H7 (cell line): ENCODE data around the gene TSR3. TPM values are rescaled to one million over a fixed set of nuclear protein-coding genes. Genes with fewer than 3 reads are reported as not detected.

Experiments
- DNase-seq: peaks from one replicate; pipeline ENCODE4 v3.0.0; 2012
- H3K27me3 ChIP-seq: 2 replicates; pipeline ENCODE4 v1.6.0; 2011; ENCODE audit warnings: mild to moderate bottlenecking, low read length; ENCODE audit not compliant: control insufficient read depth, insufficient read depth
- H3K36me3 ChIP-seq: replicated peaks from 2 replicates; pipeline ENCODE4 v1.5.1; 2011; ENCODE audit warnings: low read length; ENCODE audit not compliant: control insufficient read depth, insufficient read depth
- H3K4me3 ChIP-seq: 2 replicates; pipeline ENCODE4 v1.5.1; 2011; ENCODE audit warnings: low read depth, mild to moderate bottlenecking, control low read depth, low read length, moderate library complexity; ENCODE audit not compliant: insufficient read depth
- total RNA-seq: library from RNA; depleted of rRNA; stranded (reverse); fragments of >200 nt; shearing (Covaris generic); gene quantifications from 2 replicates; pipeline ENCODE4 v1.2.3, GENCODE V29; 2014; rRNA removed

TSR3 gene
- total RNA-seq = 87.7 and 99.4 TPM in 2 replicates

DNA sequence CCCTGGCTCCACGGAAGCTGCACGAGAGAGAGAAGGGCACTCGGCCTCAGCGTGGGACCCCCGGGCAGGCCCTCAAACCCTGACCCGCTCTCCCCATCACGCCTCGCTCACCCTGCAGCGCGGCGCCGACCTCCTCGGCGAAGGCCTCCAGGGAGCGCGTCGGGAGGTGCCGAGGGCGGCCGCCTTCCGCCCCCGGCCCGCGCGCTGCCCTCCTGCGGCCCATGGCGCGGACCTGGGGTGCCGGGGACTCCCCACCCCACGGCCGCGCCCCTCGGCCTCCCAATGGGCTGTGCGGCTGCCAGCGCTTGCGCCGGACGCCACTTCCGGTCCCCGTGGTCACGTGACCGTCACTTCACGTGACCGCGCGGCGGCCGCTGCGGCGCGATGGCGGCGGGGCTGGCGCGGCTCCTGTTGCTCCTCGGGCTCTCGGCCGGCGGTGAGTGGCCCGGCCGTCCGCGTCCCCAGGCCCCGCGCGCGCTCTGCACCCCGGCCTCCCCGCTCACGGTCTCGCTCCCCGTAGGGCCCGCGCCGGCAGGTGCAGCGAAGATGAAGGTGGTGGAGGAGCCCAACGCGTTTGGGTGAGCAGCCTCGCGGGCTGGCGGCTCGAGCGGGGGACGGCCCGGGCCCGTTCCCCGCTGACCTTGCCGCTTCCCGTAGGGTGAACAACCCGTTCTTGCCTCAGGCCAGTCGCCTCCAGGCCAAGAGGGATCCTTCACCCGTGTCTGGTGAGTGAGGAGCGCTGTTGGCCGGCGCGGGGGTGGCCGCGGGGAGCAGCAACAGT lies at the start of gene TSR3, which contains the start of gene GNPTG:
Gene TSR3 (minus strand): TSS at position 297 of the 781 bp plus-strand sequence. CDS start 74 bp downstream, at position 223.
Gene GNPTG (plus strand): TSS at position 350 of the 781 bp plus-strand sequence. CDS start 35 bp downstream, at position 385.
- peaks cover 5% of the 10 kb centered on the region for H3K36me3 ChIP-seq
- H3K4me3 ChIP-seq = peak within 1 kb of the TSS; percentile 87
- H3K27me3 ChIP-seq = no peaks in the 10 kb centered on the region
- peak; percentile 98 for DNase-seq

- peaks cover 3% of the 10 kb centered on the region for H3K36me3 ChIP-seq
- DNase-seq = peak; percentile 76
Observed at GRCh38 chr16:1401061-1401757, 49.5 kb upstream of the TSR3 start.

DNA sequence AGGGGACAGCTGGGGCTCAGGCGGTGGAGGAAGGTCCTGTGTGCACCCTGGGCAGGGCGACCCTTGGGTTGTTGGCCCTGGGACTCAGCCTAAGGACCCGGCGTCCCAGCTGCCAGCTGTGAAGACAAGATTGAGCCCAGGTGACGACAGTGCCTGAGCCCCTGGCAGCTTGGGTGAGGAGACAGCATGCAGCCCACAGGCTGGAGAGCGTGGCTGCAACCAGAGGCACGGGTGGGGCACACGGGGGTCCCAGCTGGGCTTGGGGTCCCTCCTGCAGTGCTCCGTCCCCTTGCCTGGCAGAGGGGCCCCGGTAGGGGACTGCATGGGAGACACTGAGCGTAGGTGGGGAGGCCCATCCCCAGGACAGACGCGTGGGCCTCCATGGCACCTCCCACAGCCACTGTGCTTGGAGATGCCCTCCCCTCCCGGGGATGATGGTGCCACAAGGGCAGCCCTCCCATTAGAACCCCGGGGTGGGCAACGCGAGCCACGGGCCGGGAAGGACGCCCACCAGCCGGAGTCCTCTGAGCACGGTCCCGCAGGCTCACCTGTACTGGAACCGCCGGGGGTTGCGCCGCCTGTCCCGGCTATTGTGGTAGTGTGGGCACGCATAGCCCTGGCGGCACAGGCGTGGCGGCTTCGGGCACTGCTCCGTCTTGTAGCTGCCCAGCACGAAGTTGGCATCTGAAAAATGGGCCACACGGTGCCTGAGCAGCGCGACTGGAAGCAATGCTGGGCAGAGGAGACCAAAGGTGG lies 47.3 kb upstream of the TSR3 start:
- peak; percentile 63 for DNase-seq
- Histone ChIP-seq H3K36me3 (peaks cover 3% of the 10 kb centered on the region), H3K4me3 (no peak overlapping the region), H3K27me3 (no peaks in the 10 kb centered on the region)

More at GRCh38 chr16:1401061-1401757, 49.5 kb upstream of the TSR3 start:
- no peaks in the 10 kb centered on the region for H3K27me3 ChIP-seq
- H3K4me3 ChIP-seq = no peak overlapping the region

- Histone ChIP-seq H3K27me3 (no peaks in the 10 kb centered on the region), H3K4me3 (no peak overlapping the region), H3K36me3 (peaks cover 3% of the 10 kb centered on the region)
- DNase-seq = no peak
Observed at GRCh38 chr16:1398351-1398750, 46.7 kb upstream of the TSR3 start.

GRCh38 chr16:1397779-1398178 lies 46.1 kb upstream of the TSR3 start:
- H3K4me3 ChIP-seq = no peak overlapping the region
- peaks cover 3% of the 10 kb centered on the region for H3K36me3 ChIP-seq
- peak; percentile 54 for DNase-seq
- H3K27me3 ChIP-seq = no peaks in the 10 kb centered on the region

DNA sequence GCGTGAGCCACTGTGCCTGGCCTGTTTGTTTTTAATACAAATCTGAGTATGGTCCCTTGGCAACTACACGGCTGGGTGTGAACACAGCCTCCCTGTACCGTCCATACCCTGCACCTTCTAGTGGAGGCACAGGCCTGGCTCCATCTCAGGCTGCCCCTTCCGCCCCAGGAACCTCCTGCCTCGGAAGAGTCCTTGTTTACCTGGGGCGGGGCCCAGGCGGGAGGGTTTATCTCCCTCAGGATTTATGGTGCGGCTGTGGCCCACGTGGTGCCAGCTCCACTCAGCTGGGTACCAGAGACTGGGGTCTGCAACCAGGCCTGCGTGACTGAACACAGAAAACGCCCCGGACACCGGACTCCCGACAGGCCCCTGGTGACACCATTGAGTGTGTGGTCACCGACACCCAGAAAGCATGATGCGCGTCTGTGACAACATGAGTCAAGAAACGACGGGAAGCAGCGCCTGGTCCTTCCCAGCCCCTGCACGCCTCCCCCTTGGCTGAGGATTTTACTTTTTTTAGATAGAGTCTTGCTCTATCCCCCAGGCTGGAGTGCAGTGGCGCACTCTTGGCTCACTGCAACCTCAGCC lies 43.9 kb upstream of the TSR3 start:
- no peak for DNase-seq
- H3K27me3 ChIP-seq = no peaks in the 10 kb centered on the region
- H3K36me3 ChIP-seq = peaks cover 3% of the 10 kb centered on the region
- no peak overlapping the region for H3K4me3 ChIP-seq

DNA sequence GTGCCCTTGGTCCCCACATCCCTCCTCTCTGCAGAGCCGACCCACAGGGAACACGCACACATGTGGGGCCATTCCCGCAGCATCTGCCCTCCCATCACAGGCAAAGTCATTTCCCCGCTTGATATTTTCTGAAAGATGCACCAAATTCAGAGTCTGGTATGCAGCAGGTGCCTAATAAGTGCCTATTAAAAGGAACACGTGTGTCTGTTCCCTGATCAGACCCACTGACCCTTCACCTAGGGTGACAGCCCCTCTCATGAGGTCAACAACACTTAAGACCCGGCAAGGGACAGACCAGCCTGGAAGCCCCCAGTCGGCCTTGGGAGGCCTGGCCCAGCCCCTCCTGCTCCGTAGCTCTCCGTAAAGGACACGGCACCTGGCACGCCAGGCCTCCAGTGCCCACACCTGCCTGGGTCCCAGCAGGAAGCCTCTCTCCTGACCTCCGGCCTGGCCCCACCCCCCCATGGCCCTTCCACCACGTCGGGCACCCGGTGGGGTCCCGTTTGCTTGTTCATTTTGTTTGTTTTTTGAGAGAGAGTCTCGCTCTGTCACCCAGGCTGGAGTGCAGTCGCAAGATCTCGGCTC lies 42.8 kb upstream of the TSR3 start:
- no peak overlapping the region for H3K4me3 ChIP-seq
- DNase-seq = peak; percentile 66
- H3K36me3 ChIP-seq = peaks cover 3% of the 10 kb centered on the region
- no peaks in the 10 kb centered on the region for H3K27me3 ChIP-seq

DNA sequence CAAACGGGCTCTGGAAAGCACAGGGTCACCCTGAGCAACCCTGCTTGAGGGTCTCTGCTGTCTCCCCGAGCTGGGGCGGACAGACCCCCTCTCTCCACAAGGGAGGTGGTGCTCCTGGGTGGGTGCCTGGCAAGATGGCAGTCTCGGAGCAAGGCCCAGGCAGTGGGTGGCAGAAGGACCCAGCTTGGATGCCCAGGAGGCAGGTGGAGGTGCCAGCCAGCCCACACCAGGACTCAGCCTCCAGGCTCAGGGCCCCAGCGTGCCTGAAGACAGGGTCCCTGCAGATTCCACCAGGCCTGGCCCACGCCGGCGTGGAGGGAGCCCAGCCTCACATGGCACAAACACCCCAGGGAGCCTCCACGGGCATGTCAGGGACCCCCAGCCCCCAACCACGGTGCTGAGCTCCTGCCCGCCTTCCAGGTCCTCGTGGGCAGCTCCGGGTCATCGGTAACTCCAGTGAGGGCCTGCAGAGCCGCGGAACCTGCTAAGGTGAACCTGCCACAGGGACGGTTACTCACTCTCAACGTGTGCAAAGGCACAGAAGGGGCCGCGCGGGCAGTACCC lies 42.0 kb upstream of the TSR3 start:
- no peak for DNase-seq
- Histone ChIP-seq H3K36me3 (peaks cover 3% of the 10 kb centered on the region), H3K27me3 (no peaks in the 10 kb centered on the region), H3K4me3 (no peak overlapping the region)

DNA sequence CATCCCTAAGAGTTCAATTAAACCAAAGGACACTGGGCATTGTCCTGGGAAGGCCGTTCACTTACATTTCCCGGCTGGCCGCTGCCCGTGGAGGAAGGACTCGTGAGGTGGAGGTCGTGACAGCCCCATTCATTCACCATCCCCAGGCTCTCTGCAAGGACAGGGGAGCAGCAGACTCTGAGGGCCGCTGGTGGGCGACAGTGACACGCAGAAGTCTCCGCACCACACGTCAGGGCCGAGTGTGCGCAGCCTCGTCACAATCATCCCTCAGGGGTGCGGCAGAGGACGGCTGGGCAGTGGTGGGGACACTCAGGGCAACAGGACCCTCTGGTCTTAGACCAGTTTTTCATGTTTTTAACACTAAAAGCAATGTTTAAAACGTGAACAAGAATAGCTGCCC lies 41.1 kb upstream of the TSR3 start:
- Histone ChIP-seq H3K27me3 (no peaks in the 10 kb centered on the region), H3K4me3 (no peak overlapping the region), H3K36me3 (peaks cover 3% of the 10 kb centered on the region)
- DNase-seq = no peak

DNA sequence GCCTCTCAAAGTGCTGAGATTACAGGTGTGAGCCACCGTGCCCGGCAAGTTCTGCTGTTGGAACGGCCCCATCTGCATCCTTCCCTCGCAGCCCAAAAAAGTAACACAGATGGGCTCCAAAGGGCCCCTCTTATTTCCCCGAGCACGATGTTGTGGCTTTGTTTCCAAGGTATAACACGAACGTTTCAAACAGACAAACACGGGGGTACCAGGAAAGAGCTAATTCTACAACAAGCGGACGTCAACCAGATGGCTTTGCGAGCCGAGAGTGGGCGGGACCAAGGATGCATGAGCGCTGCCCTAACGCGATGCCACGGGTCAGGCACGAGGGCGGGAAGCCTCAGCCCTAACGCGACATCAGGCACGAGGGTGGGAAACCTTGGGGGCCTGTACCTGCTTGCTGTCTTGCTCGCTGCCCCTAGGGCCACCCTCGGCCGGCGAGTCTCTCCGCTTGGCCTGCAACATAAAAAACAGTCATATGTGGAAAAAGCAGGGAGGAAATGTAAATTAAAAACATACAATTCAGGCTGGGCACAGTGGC lies 38.6 kb upstream of the TSR3 start:
- Histone ChIP-seq H3K4me3 (no peak overlapping the region), H3K36me3 (peaks cover 3% of the 10 kb centered on the region), H3K27me3 (no peaks in the 10 kb centered on the region)
- DNase-seq = no peak

GRCh38 chr16:1389762-1390161 lies 38.1 kb upstream of the TSR3 start:
- Histone ChIP-seq H3K4me3 (no peak overlapping the region), H3K36me3 (peaks cover 3% of the 10 kb centered on the region), H3K27me3 (no peaks in the 10 kb centered on the region)
- DNase-seq = no peak

GRCh38 chr16:1387331-1387730 lies 35.7 kb upstream of the TSR3 start:
- no peak for DNase-seq
- peaks cover 3% of the 10 kb centered on the region for H3K36me3 ChIP-seq
- no peaks in the 10 kb centered on the region for H3K27me3 ChIP-seq
- no peak overlapping the region for H3K4me3 ChIP-seq

DNA sequence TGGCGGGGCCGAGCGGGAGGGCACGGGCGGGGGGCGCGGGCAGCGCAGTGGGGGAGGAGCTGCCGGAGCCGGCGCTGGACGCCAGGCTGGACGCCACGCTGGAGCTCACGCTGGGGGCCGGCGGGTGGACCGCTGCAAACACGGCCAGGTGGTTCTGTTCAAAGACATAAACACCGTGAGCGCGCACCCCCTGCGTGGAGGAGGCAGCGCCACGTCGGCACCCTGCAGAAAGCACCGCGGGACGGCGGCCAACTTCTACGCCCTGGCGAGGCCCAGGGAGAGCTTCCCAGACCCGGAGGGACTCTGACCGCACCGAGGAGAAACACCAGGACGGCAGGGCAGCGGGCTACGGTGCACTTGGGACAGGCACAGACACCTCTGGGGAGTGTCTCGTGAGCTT lies 33.6 kb upstream of the TSR3 start:
- H3K27me3 ChIP-seq = no peaks in the 10 kb centered on the region
- H3K36me3 ChIP-seq = no peaks in the 10 kb centered on the region; the same call in 1 of the 2 replicates
- H3K4me3 ChIP-seq = no peak overlapping the region
- no peak for DNase-seq
